Smooth muscle cell (in vitro differentiated cells): ENCODE measurements around the gene MAPK8. TPM values are rescaled to one million over a fixed set of nuclear protein-coding genes. Genes with fewer than 3 reads are reported as not detected.
A peak's percentile ranks its signal among the peaks of the same experiment; 100 is the strongest.

Experiments used
- DNase-seq: peaks from one replicate; lab custom pipeline; 2025; ENCODE audit not compliant: unreplicated experiment; lab: John Stamatoyannopoulos, UW
- H2AFZ ChIP-seq: fragments of 200-600 bp; sonication (generic); 2 replicates; pipeline ENCODE4 v1.6.0; 2016; ENCODE audit warnings: antibody characterized with exemption, low read depth, mild to moderate bottlenecking
- H3F3A ChIP-seq: fragments of 200-600 bp; sonication (generic); 2 replicates; pipeline ENCODE4 v1.6.0; 2017; ENCODE audit warnings: antibody characterized with exemption, low read depth
- H3K27ac ChIP-seq: fragments of 200-600 bp; sonication (generic); 2 replicates; pipeline ENCODE4 v1.5.1; 2016; ENCODE audit warnings: low read depth, mild to moderate bottlenecking
- H3K27me3 ChIP-seq: fragments of 200-600 bp; sonication (generic); 2 replicates; pipeline ENCODE4 v1.6.1; 2016; ENCODE audit warnings: low read depth, mild to moderate bottlenecking
- H3K36me3 ChIP-seq: fragments of 200-600 bp; sonication (generic); 2 replicates; pipeline ENCODE4 v1.5.1; 2016; ENCODE audit warnings: low read depth
- H3K4me1 ChIP-seq: fragments of 200-600 bp; sonication (generic); 2 replicates; pipeline ENCODE4 v1.5.1; 2016; ENCODE audit warnings: low read depth
- H3K4me2 ChIP-seq: fragments of 200-600 bp; sonication (generic); 2 replicates; pipeline ENCODE4 v1.6.0; 2016; ENCODE audit warnings: mild to moderate bottlenecking
- H3K4me3 ChIP-seq: fragments of 200-600 bp; sonication (generic); 2 replicates; pipeline ENCODE4 v1.5.1; 2016; ENCODE audit warnings: mild to moderate bottlenecking
- H3K79me2 ChIP-seq: fragments of 200-600 bp; sonication (generic); 2 replicates; pipeline ENCODE4 v1.6.0; 2016; ENCODE audit warnings: low read depth, mild to moderate bottlenecking
- H3K9ac ChIP-seq: fragments of 200-600 bp; sonication (generic); 2 replicates; pipeline ENCODE4 v1.6.0; 2016; ENCODE audit warnings: low read depth
- H3K9me3 ChIP-seq: fragments of 200-600 bp; sonication (generic); replicated peaks from 2 replicates; pipeline ENCODE4 v1.5.1; 2016; ENCODE audit warnings: low read depth
- H4K20me1 ChIP-seq: fragments of 200-600 bp; sonication (generic); 2 replicates; pipeline ENCODE4 v1.6.0; 2016; ENCODE audit warnings: low read depth
- CTCF ChIP-seq: fragments of 200-600 bp; sonication (generic); IDR thresholded peaks from 2 replicates; pipeline ENCODE4 v1.5.1; 2017; ENCODE audit warnings: borderline replicate concordance, mild to moderate bottlenecking, antibody characterized with exemption; ENCODE audit not compliant: insufficient read depth, poor library complexity, severe bottlenecking
- WGBS: methylation state at CpG from one replicate; pipeline ENCODE4 v1.1.7; 2016; ENCODE audit warnings: low lambda C conversion rate; 5-methylcytosine and 5-hydroxymethylcytosine counted together
- polyA plus RNA-seq: library from polyadenylated mRNA; unstranded; fragments of >200 nt; fragmentation: Nextera tagmentation; extraction: Ambion mirVana; gene quantifications from 2 replicates; pipeline ENCODE4 v1.2.1, GENCODE V29; 2016
- total RNA-seq: library from RNA; depleted of rRNA; stranded (reverse); fragments of >200 nt; gene quantifications from 2 replicates; pipeline ENCODE4 v1.2.3, GENCODE V29; 2014

The MAPK8 gene
- total and polyA plus RNA-seq, 2 experiments from 2014 or later, result 13.1 to 45.5 TPM

- WGBS, result 91% methylated on average over 1 of the region's 1 CpG
- Histone ChIP-seq H3K4me3 (no peak overlapping the region), H2AFZ (no peak overlapping the region), H3K9ac (no peak overlapping the region), H3K4me1 (no peaks in the 10 kb centered on the region), H3K4me2 (no peak overlapping the region), H3F3A (no peaks in the 10 kb centered on the region), H3K27ac (no peak overlapping the region), H3K36me3 (peaks cover 18% of the 10 kb centered on the region), H3K79me2 (no peaks in the 10 kb centered on the region), H3K9me3 (peaks cover 6% of the 10 kb centered on the region), H4K20me1 (peaks cover 5% of the 10 kb centered on the region), H3K27me3 (no peaks in the 10 kb centered on the region)
- no peak for TF ChIP-seq CTCF
- no peak for DNase-seq
These were observed 108.3 kb downstream of the MAPK8 start for GRCh38 chr10:48414778-48415177.

DNA sequence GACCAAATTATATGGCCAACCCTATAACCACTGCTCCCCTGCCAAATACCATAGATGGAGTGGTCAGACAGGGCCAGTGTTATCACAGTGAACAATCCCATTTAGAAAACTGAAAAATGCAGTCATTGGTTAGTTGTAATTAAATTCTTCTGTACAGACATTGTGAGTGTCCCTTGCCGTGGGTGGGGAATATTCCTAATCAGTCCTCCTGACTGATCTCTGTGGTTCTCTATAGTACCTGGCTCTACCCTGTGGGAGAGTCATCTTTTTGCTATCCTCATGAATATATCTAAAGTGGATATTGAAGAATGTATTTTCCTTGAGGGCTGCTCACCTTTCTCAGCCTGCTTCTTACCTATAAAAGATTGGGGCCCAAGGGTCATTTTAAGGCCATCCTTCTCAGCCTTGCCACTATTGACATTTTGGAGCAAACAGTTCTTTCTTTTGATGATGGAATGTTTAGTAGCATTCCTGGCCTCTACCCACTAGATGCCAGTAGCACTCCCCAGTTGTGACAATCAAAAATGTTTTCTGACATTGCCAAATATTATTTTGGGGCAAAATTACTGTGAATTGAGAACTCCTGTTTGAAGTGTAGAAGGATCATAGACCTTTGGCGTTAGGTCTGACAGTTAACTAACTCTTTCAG lies 110.2 kb downstream of the MAPK8 start:
- Histone ChIP-seq H3K36me3 (peaks cover 5% of the 10 kb centered on the region), H3K4me1 (no peaks in the 10 kb centered on the region), H4K20me1 (peaks cover 5% of the 10 kb centered on the region), H3K79me2 (no peaks in the 10 kb centered on the region), H2AFZ (no peak overlapping the region), H3K27ac (peak overlapping the region; percentile 42), H3K27me3 (no peaks in the 10 kb centered on the region), H3F3A (no peaks in the 10 kb centered on the region), H3K4me3 (no peak overlapping the region), H3K9me3 (peaks cover 6% of the 10 kb centered on the region), H3K9ac (no peak overlapping the region), H3K4me2 (peak overlapping the region; percentile 16)
- TF ChIP-seq CTCF, result no peak
- WGBS, result 83% methylated on average over 2 of the region's 2 CpGs
- no peak for DNase-seq

GRCh38 chr10:48417374-48417773 lies 110.9 kb downstream of the MAPK8 start:
- H3F3A ChIP-seq, result no peaks in the 10 kb centered on the region
- no peaks in the 10 kb centered on the region for H3K27me3 ChIP-seq
- H3K9me3 ChIP-seq, result peaks cover 6% of the 10 kb centered on the region
- H3K79me2 ChIP-seq, result no peaks in the 10 kb centered on the region
- peaks cover 4% of the 10 kb centered on the region for H3K36me3 ChIP-seq
- H3K4me2 ChIP-seq, result peak overlapping the region; percentile 16
- H3K9ac ChIP-seq, result no peak overlapping the region
- 96% methylated on average over 1 of the region's 1 CpG for WGBS
- no peaks in the 10 kb centered on the region for H3K4me1 ChIP-seq
- TF ChIP-seq CTCF, result no peak
- H2AFZ ChIP-seq, result no peak overlapping the region
- H3K27ac ChIP-seq, result peak overlapping the region; percentile 53
- peaks cover 5% of the 10 kb centered on the region for H4K20me1 ChIP-seq
- H3K4me3 ChIP-seq, result no peak overlapping the region
- no peak for DNase-seq
